Urinary bladder (tissue), 4 donors: ENCODE data around the gene BCCIP. TPM values are rescaled to one million over a fixed set of nuclear protein-coding genes. Genes with fewer than 3 reads are reported as not detected.

ENCODE experiments used
- DNase-seq: peaks from one replicate; pipeline ENCODE4 v3.0.0-alpha.2; 2015; ENCODE audit errors: extremely low spot score
- H3K27ac ChIP-seq: one replicate; pipeline ENCODE4 v1.5.1; 2013; ENCODE audit warnings: low read depth, mild to moderate bottlenecking, moderate library complexity
- H3K36me3 ChIP-seq: one replicate; pipeline ENCODE4 v1.6.1; 2013; ENCODE audit warnings: mild to moderate bottlenecking, moderate library complexity; ENCODE audit not compliant: insufficient read depth
- H3K4me1 ChIP-seq: one replicate; pipeline ENCODE4 v1.6.1; 2013; ENCODE audit warnings: mild to moderate bottlenecking, moderate library complexity; ENCODE audit not compliant: insufficient read depth
- H3K4me3 ChIP-seq: one replicate; pipeline ENCODE4 v1.5.1; 2013; ENCODE audit warnings: low read depth, low read length
- WGBS: extraction: QIAGEN DNeasy Blood & Tissue Kit; methylation state at CpG from one replicate; pipeline ENCODE4 v1.1.7; 2013; 5-methylcytosine and 5-hydroxymethylcytosine counted together
- polyA plus RNA-seq: library from polyadenylated mRNA; stranded (reverse); fragments of 200-250 nt; gene quantifications from one replicate; pipeline ENCODE4 v1.2.3, GENCODE V29; 2013
- total RNA-seq: library from RNA; depleted of rRNA; stranded (reverse); fragments of >200 nt; gene quantifications from one replicate; pipeline ENCODE4 v1.2.3, GENCODE V29; 2014
- donor health status: healthy with polysubstance abuse.
- donor health status: healthy.

BCCIP gene
- total and polyA plus RNA-seq, 2 donors = 38.8 to 48.0 TPM

DNA sequence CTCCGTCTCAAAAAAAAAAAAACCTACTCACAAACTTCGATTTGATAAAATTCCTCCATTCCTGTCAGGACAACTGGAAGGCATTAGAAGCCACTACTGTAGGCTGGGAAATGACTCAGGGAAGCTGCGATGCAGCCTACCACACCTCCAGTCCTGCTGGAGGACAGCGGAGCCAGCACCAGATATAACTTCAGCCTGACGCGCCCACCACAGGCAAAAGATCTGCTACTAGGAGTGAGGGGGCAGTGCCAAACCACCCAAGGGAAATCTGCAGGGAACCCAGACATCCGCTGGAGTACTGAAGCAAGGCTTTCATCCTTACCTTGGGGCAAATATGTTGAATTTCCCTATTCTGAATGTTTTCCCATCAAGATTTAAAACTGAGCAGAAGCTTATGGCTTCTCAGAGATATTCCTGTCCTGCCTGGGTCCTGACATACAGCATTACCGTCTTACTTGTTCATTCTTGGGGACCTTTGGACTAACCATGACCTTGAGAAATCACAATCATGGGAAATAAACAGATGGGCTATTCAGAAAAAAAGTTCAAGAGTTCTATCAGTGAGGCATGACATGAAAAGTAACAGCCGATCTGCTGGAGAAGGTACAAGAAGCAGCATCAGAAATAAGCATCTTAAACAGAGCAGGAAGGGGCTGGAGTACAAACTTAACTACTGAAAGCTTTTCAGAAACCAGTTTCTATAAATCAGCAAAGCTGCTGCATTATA is 20.4 kb downstream of the BCCIP start:
- Histone ChIP-seq H3K4me1 (no peaks in the 10 kb centered on the region), H3K27ac (no peak overlapping the region), H3K4me3 (no peak overlapping the region), H3K36me3 (peaks cover 2% of the 10 kb centered on the region)
- 87% methylated on average over 9 of the region's 9 CpGs for WGBS
- DNase-seq = no peak

GRCh38 chr10:125844751-125845221 is 21.4 kb downstream of the BCCIP start:
- no peak overlapping the region for H3K4me3 ChIP-seq
- WGBS = 77% methylated on average over 7 of the region's 7 CpGs
- no peak for DNase-seq
- H3K36me3 ChIP-seq = peaks cover 2% of the 10 kb centered on the region
- no peaks in the 10 kb centered on the region for H3K4me1 ChIP-seq
- no peak overlapping the region for H3K27ac ChIP-seq

- Histone ChIP-seq H3K27ac (no peak overlapping the region), H3K4me1 (no peaks in the 10 kb centered on the region), H3K4me3 (no peak overlapping the region), H3K36me3 (peaks cover 2% of the 10 kb centered on the region)
- DNase-seq = no peak
- WGBS = 94% methylated on average over 11 of the region's 11 CpGs
These were observed 22.3 kb downstream of the BCCIP start for GRCh38 chr10:125845617-125846016.

- Histone ChIP-seq H3K36me3 (peaks cover 2% of the 10 kb centered on the region), H3K27ac (no peak overlapping the region), H3K4me1 (no peaks in the 10 kb centered on the region), H3K4me3 (no peak overlapping the region)
- 93% methylated on average over 3 of the region's 3 CpGs for WGBS
- no peak for DNase-seq
These were observed 23.5 kb downstream of the BCCIP start for GRCh38 chr10:125846894-125847293.

GRCh38 chr10:125848371-125848770 is 25.0 kb downstream of the BCCIP start:
- Histone ChIP-seq H3K36me3 (peaks cover 2% of the 10 kb centered on the region), H3K4me1 (no peaks in the 10 kb centered on the region), H3K27ac (no peak overlapping the region), H3K4me3 (no peak overlapping the region)
- DNase-seq = no peak
- WGBS = 97% methylated on average over 2 of the region's 2 CpGs

- no peaks in the 10 kb centered on the region for H3K4me1 ChIP-seq
- peaks cover 2% of the 10 kb centered on the region for H3K36me3 ChIP-seq
- no peak overlapping the region for H3K4me3 ChIP-seq
- no peak overlapping the region for H3K27ac ChIP-seq
- WGBS = 90% methylated on average over 2 of the region's 2 CpGs
- no peak for DNase-seq
These were observed 25.5 kb downstream of the BCCIP start for GRCh38 chr10:125848857-125849256.

DNA sequence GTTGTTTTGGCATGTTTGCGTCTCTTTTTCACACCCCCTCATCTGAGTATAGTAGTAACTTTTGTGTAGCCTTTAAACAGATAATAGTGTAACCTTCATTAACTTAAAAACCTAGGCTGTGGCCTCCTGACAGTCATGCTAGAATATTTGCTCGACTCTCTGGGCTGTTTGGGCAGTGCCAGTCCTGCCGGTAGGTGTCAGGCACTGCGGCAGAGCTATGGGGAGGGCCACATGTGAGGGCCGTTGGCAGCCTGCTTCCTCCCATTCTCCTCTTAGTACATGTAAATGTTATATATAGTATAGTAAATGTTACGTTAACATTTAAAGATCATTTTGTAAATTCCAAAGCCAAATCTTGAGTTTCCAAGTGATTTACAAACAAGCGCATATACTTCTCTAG is 26.1 kb downstream of the BCCIP start:
- H3K27ac ChIP-seq = no peak overlapping the region
- no peaks in the 10 kb centered on the region for H3K4me1 ChIP-seq
- H3K4me3 ChIP-seq = no peak overlapping the region
- WGBS = 90% methylated on average over 7 of the region's 7 CpGs
- no peak for DNase-seq
- H3K36me3 ChIP-seq = peaks cover 2% of the 10 kb centered on the region

DNA sequence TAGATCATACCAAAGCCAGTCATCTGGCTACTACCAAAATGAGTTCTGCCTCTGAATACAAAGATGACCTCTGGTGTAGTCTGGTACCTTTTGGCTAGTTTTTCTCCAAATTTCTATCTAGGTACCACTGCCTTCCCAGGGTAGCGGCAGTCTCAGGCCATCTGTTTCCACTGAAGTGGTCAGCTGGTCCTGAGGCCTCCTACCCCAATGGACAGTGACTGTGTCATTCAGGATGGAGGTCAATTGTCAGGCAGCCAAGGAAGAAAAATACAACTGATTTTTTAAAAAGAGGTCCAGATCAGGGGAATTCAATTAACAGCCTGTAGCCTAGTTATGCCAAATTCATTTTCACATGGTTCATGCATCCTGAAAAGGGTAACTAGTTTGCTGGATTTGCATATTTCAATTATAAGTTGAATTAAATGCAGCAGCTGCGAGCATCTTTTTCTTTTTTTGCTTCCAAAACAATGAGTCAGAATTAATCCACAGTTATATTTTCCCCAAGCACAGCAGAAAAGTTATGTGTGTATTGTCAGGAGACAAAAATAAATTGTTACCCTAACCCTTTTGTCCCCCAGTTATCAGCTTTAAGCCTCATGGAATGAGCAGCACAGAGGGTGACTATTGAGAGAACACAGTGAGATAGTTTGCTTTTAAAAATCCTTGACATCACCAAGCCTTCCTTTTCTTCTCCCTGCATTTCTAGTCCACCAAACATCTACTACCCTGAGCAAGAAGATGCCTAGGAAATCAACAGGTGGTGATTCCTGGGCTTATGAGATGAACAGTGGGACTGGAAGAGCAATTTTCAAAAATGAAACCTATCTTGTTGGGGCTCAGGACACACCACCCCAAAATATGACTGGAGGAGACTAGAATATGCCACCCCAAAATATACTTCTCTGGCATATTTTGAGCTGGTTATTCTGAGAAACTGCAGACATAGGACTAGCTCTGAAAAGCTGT is 27.7 kb downstream of the BCCIP start:
- peaks cover 2% of the 10 kb centered on the region for H3K36me3 ChIP-seq
- WGBS = 86% methylated on average over 2 of the region's 2 CpGs
- no peak for DNase-seq
- no peaks in the 10 kb centered on the region for H3K4me1 ChIP-seq
- no peak overlapping the region for H3K4me3 ChIP-seq
- H3K27ac ChIP-seq = no peak overlapping the region

DNA sequence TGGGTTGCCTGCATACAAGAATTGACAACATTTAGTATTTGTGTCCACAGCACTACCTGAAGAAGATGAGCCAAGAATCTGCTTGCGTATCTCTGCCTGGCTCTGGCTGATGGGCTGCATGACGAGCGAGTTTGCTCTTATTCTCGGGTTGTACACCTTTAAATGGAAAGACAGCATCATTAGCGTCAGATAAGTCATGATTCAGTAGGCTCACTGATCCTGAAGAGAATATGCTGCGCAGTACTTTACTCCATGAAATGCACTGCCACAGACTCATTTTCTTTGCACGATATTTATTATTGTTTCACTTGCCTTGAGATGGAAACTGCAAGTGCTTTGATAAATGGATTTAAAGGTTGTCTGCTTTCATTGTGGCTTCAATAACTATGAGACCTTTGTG is 29.1 kb downstream of the BCCIP start:
- 95% methylated on average over 7 of the region's 7 CpGs for WGBS
- DNase-seq = no peak
- no peak overlapping the region for H3K4me3 ChIP-seq
- no peak overlapping the region for H3K27ac ChIP-seq
- no peaks in the 10 kb centered on the region for H3K4me1 ChIP-seq
- H3K36me3 ChIP-seq = peaks cover 5% of the 10 kb centered on the region

- Histone ChIP-seq H3K27ac (no peak overlapping the region), H3K4me3 (no peak overlapping the region), H3K4me1 (no peaks in the 10 kb centered on the region), H3K36me3 (peaks cover 6% of the 10 kb centered on the region)
- 84% methylated on average over 2 of the region's 2 CpGs for WGBS
- no peak for DNase-seq
These were observed 33.9 kb downstream of the BCCIP start for GRCh38 chr10:125857185-125857760.

DNA sequence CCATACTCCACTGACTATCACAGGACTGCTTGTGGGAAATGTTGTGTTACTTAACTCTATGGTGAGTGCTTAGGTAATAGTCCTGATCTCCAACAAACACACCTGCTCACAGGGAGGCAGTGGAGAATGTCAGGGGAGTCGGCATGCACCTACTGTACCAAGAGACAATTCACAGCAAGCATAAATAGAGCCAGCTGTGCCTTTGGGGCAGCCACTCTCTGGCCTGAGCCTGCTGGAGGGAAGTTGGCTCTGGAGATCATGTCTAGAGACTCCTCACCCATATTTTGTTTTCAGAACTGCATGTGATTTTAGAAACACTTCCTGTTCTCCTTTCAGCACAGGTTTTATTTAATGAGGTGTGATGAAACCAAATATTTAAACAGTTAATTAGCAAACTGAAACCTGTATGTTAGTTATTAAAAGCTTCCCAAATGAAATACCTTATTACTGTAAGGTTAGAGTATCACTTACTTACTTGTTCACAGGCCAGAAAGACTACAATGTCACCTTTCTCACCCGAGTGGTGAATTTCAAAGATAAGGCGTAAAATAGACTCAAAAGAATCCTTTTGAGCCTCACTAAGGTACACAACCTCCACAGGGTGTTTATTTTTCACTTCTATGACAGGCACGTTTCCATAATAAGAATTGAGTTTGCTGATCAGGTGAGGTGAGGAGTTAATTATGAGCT is 35.9 kb downstream of the BCCIP start:
- no peak for DNase-seq
- no peaks in the 10 kb centered on the region for H3K4me1 ChIP-seq
- H3K4me3 ChIP-seq = no peak overlapping the region
- H3K36me3 ChIP-seq = peaks cover 6% of the 10 kb centered on the region
- WGBS = 91% methylated on average over 4 of the region's 4 CpGs
- H3K27ac ChIP-seq = no peak overlapping the region

DNA sequence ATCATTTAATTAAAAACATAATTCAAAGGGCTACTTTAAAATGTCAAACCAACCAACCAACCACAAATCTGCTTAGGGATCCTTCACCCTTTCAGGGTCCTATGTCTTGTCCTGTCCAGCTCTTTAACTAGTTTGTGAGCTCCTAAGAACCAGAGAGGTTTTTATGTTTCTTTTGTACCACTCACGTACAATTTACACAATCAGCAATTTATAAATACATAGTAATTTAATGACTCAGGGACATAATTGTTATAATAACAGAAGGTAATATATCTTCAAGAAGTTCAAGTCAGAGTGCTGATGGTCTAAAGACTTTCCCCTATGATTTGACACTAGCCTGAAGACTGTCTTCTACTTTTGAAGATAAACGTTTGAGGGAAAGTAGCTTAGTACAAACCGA is 41.8 kb downstream of the BCCIP start:
- H3K4me3 ChIP-seq = no peak overlapping the region
- H3K4me1 ChIP-seq = no peaks in the 10 kb centered on the region
- H3K27ac ChIP-seq = no peak overlapping the region
- DNase-seq = no peak
- no peaks in the 10 kb centered on the region for H3K36me3 ChIP-seq
- WGBS = 86% methylated on average over 3 of the region's 3 CpGs

DNA sequence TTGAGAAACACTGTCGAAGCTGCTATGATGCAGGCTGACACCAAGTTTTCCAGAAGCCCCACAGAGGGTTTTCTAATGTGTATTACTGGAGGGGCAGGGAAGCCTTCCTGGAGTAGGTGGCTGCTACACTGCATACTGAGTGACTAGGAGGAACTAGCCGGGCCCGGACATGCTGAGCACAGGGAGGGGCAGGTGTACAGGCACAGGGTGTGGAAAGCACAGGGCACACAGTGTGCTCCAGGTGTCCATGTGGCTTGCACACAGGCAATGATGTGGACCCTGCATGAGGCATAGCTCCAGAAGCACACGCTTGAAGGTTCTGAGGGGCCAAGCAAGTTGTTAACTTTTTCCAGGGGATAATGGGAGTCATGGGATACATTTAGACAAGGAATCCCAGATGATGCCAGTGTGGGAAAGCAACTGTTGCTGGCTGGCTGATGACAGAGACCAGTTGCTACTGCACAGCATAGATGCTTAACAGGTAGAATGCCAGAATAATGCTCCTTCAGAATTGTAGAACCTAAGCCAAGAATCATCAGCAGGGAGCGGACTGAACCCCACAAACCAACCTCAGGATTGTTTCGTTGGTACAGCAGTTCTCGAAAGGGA is 43.2 kb downstream of the BCCIP start:
- Histone ChIP-seq H3K36me3 (no peaks in the 10 kb centered on the region), H3K4me1 (no peaks in the 10 kb centered on the region), H3K4me3 (no peak overlapping the region), H3K27ac (no peak overlapping the region)
- 97% methylated on average over 7 of the region's 7 CpGs for WGBS
- no peak for DNase-seq
